ENCODE data around the gene ANKRD23. TPM values are rescaled to one million over a fixed set of nuclear protein-coding genes. Genes with fewer than 3 reads are reported as not detected.

The ANKRD23 gene
- total and polyA plus RNA-seq, 2 of the 8 experiments (the other 6 are each of a cell fraction or from before 2014, with no cell fraction given), result 3.4 to 3.5 TPM

GRCh38 chr2:96876269-96877041 is 32.6 kb upstream of the ANKRD23 start:
- Histone ChIP-seq H3K9me3 (ENCODE audit: insufficient read depth in 2 of 2, low read depth in 1 of 2, low read length in 1 of 2) (no peaks in the 10 kb centered on the region), H3K23ac (ENCODE audit: insufficient read length) (no peak overlapping the region), H2BK20ac (ENCODE audit: low read length) (peak overlapping the region; percentile 80; the same call in 1 of the 2 replicates), H3K18ac (ENCODE audit: extremely low read depth, low read length) (peak overlapping the region; percentile 64), H2AK5ac (ENCODE audit: low read depth, low read length) (no peak overlapping the region; the same call in 1 of the 2 replicates), H3K79me2 (ENCODE audit: control insufficient read depth in 1 of 2, insufficient read depth in 2 of 2, low read length in 2 of 2) (no peaks in the 10 kb centered on the region), H4K91ac (replicated peaks; ENCODE audit: insufficient read length, low read length) (no peak overlapping the region), H3K9ac (replicated peaks in 1 of 4; ENCODE audit: extremely low read depth in 1 of 4, low read depth in 3 of 4, low read length in 3 of 4) (0 out of 7 replicates have a peak overlapping the region, but pooled peaks of 1 of the 4 experiments have one; percentile 21), H4K5ac (ENCODE audit: insufficient read length, low read depth, low read length) (no peak overlapping the region), H3K23me2 (ENCODE audit: low read depth, low read length) (peaks cover 2% of the 10 kb centered on the region; the same call in 1 of the 2 replicates), H3K4me2 (ENCODE audit: insufficient read depth in 1 of 2, low read depth in 2 of 2, low read length in 2 of 2) (no peak overlapping the region), H3K4me3 (ENCODE audit: extremely low read depth in 1 of 4, insufficient read depth in 2 of 4, low read depth in 3 of 4, low read length in 4 of 4) (no peak overlapping the region), H2BK15ac (ENCODE audit: low read length) (peak overlapping the region; percentile 31; the same call in 1 of the 2 replicates), H3K79me1 (ENCODE audit: low read depth, low read length) (no peaks in the 10 kb centered on the region), H4K20me1 (replicated peaks in 1 of 2; ENCODE audit: control insufficient read depth in 1 of 2, insufficient read depth in 2 of 2, low read length in 2 of 2) (no peaks in the 10 kb centered on the region), H2BK120ac (replicated peaks; ENCODE audit: low read depth, low read length) (no peak overlapping the region), H4K8ac (ENCODE audit: extremely low read depth, insufficient read depth, low read length) (0 out of 2 replicates have a peak overlapping the region, but pooled peaks have one; percentile 21), H3K36me3 (ENCODE audit: control insufficient read depth in 2 of 4, insufficient read depth in 4 of 4, low read length in 3 of 4) (no peaks in the 10 kb centered on the region), H2BK5ac (ENCODE audit: low read depth, low read length) (peak overlapping the region; percentile 64; the same call in 1 of the 2 replicates), H3K14ac (ENCODE audit: insufficient read length) (no peak overlapping the region), H3K4me1 (replicated peaks in 1 of 4; ENCODE audit: control insufficient read depth in 3 of 4, insufficient read depth in 4 of 4, low read length in 3 of 4) (peaks cover 8 to 36% (median 27%) of the 10 kb centered on the region in 4 experiments), H3K4ac (replicated peaks; ENCODE audit: insufficient read length, low read depth, low read length) (no peak overlapping the region), H3K27ac (ENCODE audit: low read depth, low read length) (no peak overlapping the region), H2BK12ac (ENCODE audit: low read depth, low read length) (peak overlapping the region; percentile 87; the same call in 1 of the 2 replicates), H2AFZ (ENCODE audit: low read length) (no peak overlapping the region), H3K56ac (replicated peaks; ENCODE audit: insufficient read length, low read depth, low read length) (no peak overlapping the region), H3K27me3 (replicated peaks in 1 of 4; ENCODE audit: control insufficient read depth in 3 of 4, extremely low read depth in 1 of 4, insufficient read depth in 3 of 4, low read length in 3 of 4) (no peaks in the 10 kb centered on the region)
- POLR2A ChIA-PET (ENCODE audit: partially characterized antibody), result interaction anchor here (0.6 to 1.9 kb wide), 6 partner anchors 7 to 106 kb away, joined by 3 to 5 read pairs (median 3); no protein-coding TSS in a partner anchor
- DNase-seq (ENCODE audit: low read depth in 1 of 2, low spot score in 2 of 2) (no peak), FAIRE-seq (no peak)
- TF ChIP-seq GTF2F1 (IDR thresholded peaks at IDR 0.05; ENCODE audit: borderline replicate concordance, low read depth, low read length), result no peak
- TF ChIP-seq HDAC2 (IDR thresholded peaks at IDR 0.05; ENCODE audit: borderline replicate concordance in 1 of 2, low read depth in 2 of 2, low read length in 2 of 2), result no peak
- no peak for TF ChIP-seq SIX5 (IDR thresholded peaks at IDR 0.05; ENCODE audit: low read depth, low read length)
- TF ChIP-seq FOSL1 (IDR thresholded peaks at IDR 0.05; ENCODE audit: insufficient read depth, low read depth, low read length), result no peak
- no peak for TF ChIP-seq EGR1 (IDR thresholded peaks at IDR 0.05; ENCODE audit: borderline replicate concordance, low read depth, low read length)
- TF ChIP-seq SIN3A (conservative IDR thresholded peaks at IDR 0.05 in 1 of 2, IDR thresholded peaks at IDR 0.05 in 1 of 2; ENCODE audit: low read depth in 1 of 2, low read length in 2 of 2), result no peak
- TF ChIP-seq POU5F1 (IDR thresholded peaks at IDR 0.05; ENCODE audit: low read depth, low read length), result no peak
- TF ChIP-seq TEAD4 (IDR thresholded peaks at IDR 0.05; ENCODE audit: low read depth, low read length), result no peak
- TF ChIP-seq ASH2L (IDR thresholded peaks at IDR 0.05; ENCODE audit: low read length), result no peak
- 83% methylated on average over 16 of the region's 16 CpGs; no CpG with 5 or more reads in 1 of the 2 experiments for WGBS, 2 experiments (ENCODE audit: extremely low coverage in 1 of 2, insufficient coverage in 1 of 2, insufficient read length in 1 of 2, insufficient replicate concordance in 2 of 2, low coverage in 1 of 2, low lambda C conversion rate in 2 of 2, missing lambda C conversion rate in 1 of 2)
- CTCF ChIA-PET (ENCODE audit: partially characterized antibody), result interaction anchor here (1.1 to 8.1 kb wide), 10 partner anchors 6 to 75 kb away, joined by 3 to 48 read pairs (median 4); partner anchors contain the start of gene ANKRD39

All from H1 (cell line).